Epithelial cell of alveolus of lung (primary cell): ENCODE results near the gene MED4. TPM values are rescaled to one million over a fixed set of nuclear protein-coding genes. Genes with fewer than 3 reads are reported as not detected.

ENCODE experiments used
- total RNA-seq: library from RNA; depleted of rRNA; stranded (reverse); fragments of >200 nt; gene quantifications from 2 replicates; pipeline ENCODE4 v1.2.1, GENCODE V29; 2015

The MED4 gene
- total RNA-seq: 24.3 and 34.3 TPM in 2 replicates

GRCh38 chr13:48094781-48095502 is at the start of gene MED4:
MED4 (minus strand) TSS chr13:48095104; CDS start chr13:48095078, 26 bp downstream.

GRCh38 chr13:48037346-48038173 is 57.3 kb downstream of the MED4 start, which contains the start of gene NUDT15:
NUDT15 (plus strand) TSS chr13:48037726; CDS start chr13:48037747, 21 bp downstream.

Other genes with a start within 250 kb of the MED4 start
- 27.3 and 34.7 TPM in 2 replicates for gene SUCLA2, start 93.8 kb downstream of the MED4 start, total RNA-seq
- 14.2 and 20.3 TPM in 2 replicates for gene NUDT15, start 57.4 kb downstream of the MED4 start, total RNA-seq
- 154 and 514 TPM in 2 replicates for gene ITM2B, start 138.1 kb upstream of the MED4 start, total RNA-seq
- gene RB1, start 208.6 kb upstream of the MED4 start, total RNA-seq: 27.2 and 28.2 TPM in 2 replicates